Neural cell (in vitro differentiated cells): ENCODE results near the gene TMC3.

Experiments used
- EP300 ChIP-seq: fragments of 450-650 bp; conservative IDR thresholded peaks from 2 replicates; pipeline ENCODE4 v1.6.1; 2014; ENCODE audit warnings: antibody characterized with exemption, mild to moderate bottlenecking, moderate library complexity; ENCODE audit not compliant: poor library complexity, severe bottlenecking
- EZH2 ChIP-seq: fragments of 200-600, 300-800 bp; shearing (Covaris generic), sonication (generic); IDR thresholded peaks from 2 replicates; pipeline ENCODE4 v1.6.1; 2014; ENCODE audit warnings: antibody characterized with exemption, low read length, borderline replicate concordance, mild to moderate bottlenecking; ENCODE audit not compliant: insufficient read depth, poor library complexity, severe bottlenecking
- MXI1 ChIP-seq: fragments of 450-650 bp; conservative IDR thresholded peaks from 2 replicates; pipeline ENCODE4 v1.6.1; 2014; ENCODE audit warnings: antibody characterized with exemption, mild to moderate bottlenecking; ENCODE audit not compliant: poor library complexity, severe bottlenecking
- POLR2AphosphoS5 ChIP-seq: IDR thresholded peaks from 2 replicates; pipeline ENCODE4 v1.6.1; 2012
- RAD21 ChIP-seq: fragments of 450-650 bp; conservative IDR thresholded peaks from 2 replicates; pipeline ENCODE4 v1.6.1; 2014; ENCODE audit warnings: antibody characterized with exemption, mild to moderate bottlenecking, moderate library complexity
- TAF1 ChIP-seq: IDR thresholded peaks from 2 replicates; pipeline ENCODE4 v1.6.1; 2012; ENCODE audit warnings: low read depth
- TF ChIP-seq, protein P1 (sequence below): IDR thresholded peaks from 2 replicates; pipeline ENCODE4 v1.6.1; 2012; ENCODE audit warnings: borderline replicate concordance
- TF ChIP-seq, protein P2 (sequence below): fragments of 450-650 bp; IDR thresholded peaks from 2 replicates; pipeline ENCODE4 v1.5.1; 2014; ENCODE audit warnings: antibody characterized with exemption, mild to moderate bottlenecking, moderate library complexity; ENCODE audit not compliant: poor library complexity, severe bottlenecking

DNA sequence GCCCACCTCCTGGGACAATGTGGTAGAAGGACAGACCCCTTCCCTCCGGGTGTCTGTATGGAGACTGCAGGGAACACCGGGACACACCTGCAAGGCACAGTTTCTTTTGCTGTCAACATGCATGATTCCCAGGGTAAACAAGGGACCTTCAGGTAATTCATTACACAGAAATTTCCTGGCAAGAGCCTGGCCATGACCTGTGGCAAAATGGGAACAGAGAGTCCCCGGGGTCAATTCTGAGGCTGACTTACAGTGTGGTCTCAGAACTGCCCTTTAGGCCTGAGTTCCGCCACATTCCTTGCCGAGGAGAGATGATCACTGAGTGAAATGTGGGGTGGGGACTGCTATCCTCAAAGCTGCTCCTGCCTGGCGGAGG is 56.4 kb downstream of the TMC3 start:
- TF ChIP-seq, protein P1, sequence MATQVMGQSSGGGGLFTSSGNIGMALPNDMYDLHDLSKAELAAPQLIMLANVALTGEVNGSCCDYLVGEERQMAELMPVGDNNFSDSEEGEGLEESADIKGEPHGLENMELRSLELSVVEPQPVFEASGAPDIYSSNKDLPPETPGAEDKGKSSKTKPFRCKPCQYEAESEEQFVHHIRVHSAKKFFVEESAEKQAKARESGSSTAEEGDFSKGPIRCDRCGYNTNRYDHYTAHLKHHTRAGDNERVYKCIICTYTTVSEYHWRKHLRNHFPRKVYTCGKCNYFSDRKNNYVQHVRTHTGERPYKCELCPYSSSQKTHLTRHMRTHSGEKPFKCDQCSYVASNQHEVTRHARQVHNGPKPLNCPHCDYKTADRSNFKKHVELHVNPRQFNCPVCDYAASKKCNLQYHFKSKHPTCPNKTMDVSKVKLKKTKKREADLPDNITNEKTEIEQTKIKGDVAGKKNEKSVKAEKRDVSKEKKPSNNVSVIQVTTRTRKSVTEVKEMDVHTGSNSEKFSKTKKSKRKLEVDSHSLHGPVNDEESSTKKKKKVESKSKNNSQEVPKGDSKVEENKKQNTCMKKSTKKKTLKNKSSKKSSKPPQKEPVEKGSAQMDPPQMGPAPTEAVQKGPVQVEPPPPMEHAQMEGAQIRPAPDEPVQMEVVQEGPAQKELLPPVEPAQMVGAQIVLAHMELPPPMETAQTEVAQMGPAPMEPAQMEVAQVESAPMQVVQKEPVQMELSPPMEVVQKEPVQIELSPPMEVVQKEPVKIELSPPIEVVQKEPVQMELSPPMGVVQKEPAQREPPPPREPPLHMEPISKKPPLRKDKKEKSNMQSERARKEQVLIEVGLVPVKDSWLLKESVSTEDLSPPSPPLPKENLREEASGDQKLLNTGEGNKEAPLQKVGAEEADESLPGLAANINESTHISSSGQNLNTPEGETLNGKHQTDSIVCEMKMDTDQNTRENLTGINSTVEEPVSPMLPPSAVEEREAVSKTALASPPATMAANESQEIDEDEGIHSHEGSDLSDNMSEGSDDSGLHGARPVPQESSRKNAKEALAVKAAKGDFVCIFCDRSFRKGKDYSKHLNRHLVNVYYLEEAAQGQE, result no peak
- TF ChIP-seq EZH2, result no peak
- TF ChIP-seq, protein P2, sequence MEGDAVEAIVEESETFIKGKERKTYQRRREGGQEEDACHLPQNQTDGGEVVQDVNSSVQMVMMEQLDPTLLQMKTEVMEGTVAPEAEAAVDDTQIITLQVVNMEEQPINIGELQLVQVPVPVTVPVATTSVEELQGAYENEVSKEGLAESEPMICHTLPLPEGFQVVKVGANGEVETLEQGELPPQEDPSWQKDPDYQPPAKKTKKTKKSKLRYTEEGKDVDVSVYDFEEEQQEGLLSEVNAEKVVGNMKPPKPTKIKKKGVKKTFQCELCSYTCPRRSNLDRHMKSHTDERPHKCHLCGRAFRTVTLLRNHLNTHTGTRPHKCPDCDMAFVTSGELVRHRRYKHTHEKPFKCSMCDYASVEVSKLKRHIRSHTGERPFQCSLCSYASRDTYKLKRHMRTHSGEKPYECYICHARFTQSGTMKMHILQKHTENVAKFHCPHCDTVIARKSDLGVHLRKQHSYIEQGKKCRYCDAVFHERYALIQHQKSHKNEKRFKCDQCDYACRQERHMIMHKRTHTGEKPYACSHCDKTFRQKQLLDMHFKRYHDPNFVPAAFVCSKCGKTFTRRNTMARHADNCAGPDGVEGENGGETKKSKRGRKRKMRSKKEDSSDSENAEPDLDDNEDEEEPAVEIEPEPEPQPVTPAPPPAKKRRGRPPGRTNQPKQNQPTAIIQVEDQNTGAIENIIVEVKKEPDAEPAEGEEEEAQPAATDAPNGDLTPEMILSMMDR, result no peak
- TF ChIP-seq TAF1, result no peak
- TF ChIP-seq MXI1, result no peak
- no peak for TF ChIP-seq POLR2AphosphoS5
- TF ChIP-seq EP300, result no peak
- no peak for TF ChIP-seq RAD21
